Adipocyte (in vitro differentiated cells): Measurements from ENCODE around the gene PGBD2.

Experiments
- DNase-seq: peaks from one replicate; pipeline ENCODE4 v3.0.0-alpha.2; 2015; ENCODE audit warnings: low read depth
- H3K27me3 ChIP-seq: replicated peaks from 2 replicates; pipeline ENCODE4 v1.7.0; 2013; ENCODE audit warnings: mild to moderate bottlenecking, low read length, moderate library complexity; ENCODE audit not compliant: control insufficient read depth, insufficient read depth
- H3K36me3 ChIP-seq: 2 replicates; pipeline ENCODE4 v1.7.0; 2013; ENCODE audit warnings: low read length, mild to moderate bottlenecking, moderate library complexity; ENCODE audit not compliant: control insufficient read depth, insufficient read depth, severe bottlenecking
- H3K4me1 ChIP-seq: 2 replicates; pipeline ENCODE4 v1.7.0; 2013; ENCODE audit warnings: mild to moderate bottlenecking, low read length, moderate library complexity; ENCODE audit not compliant: control insufficient read depth, insufficient read depth
- H3K4me3 ChIP-seq: 2 replicates; pipeline ENCODE4 v1.7.0; 2013; ENCODE audit warnings: mild to moderate bottlenecking, low read length, moderate library complexity
- H3K9ac ChIP-seq: 2 replicates; pipeline ENCODE4 v1.7.0; 2013; ENCODE audit warnings: mild to moderate bottlenecking, low read length, moderate library complexity
- H3K9me3 ChIP-seq: 2 replicates; pipeline ENCODE4 v1.7.0; 2013; ENCODE audit warnings: mild to moderate bottlenecking, low read length, moderate library complexity; ENCODE audit not compliant: control insufficient read depth

The PGBD2 gene

GRCh38 chr1:248906009-248906752 lies at the start of gene PGBD2:
PGBD2 (plus strand) TSS chr1:248906235; CDS start chr1:248913863, 7,628 bp downstream.
- Histone ChIP-seq H3K9me3 (no peaks in the 10 kb centered on the region), H3K9ac (peak within 1 kb of the TSS; percentile 89), H3K4me3 (peak within 1 kb of the TSS; percentile 94), H3K4me1 (peaks cover 11% of the 10 kb centered on the region), H3K27me3 (no peaks in the 10 kb centered on the region), H3K36me3 (no peaks in the 10 kb centered on the region)
- DNase-seq, result peak; percentile 97

DNA sequence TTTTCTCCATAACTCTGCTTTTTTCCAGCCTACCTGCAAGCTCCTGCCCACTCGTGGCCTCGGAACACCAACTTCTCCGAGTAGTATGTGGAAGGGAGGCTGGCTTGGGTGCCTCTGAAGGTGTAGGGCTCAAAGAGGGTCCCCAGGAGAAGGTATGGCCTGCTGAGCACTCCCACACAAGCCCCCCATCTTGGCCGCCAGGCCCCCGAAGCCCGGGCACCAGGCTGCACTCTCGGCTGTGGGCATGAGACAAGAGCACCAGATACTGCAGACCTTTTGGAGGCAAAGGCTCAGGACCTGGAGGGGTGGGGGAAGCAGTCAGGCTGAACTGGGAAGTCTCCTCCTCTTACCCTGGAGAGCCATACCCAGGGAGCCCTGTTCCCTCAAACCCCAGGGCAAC lies 48.8 kb upstream of the PGBD2 start:
- no peak overlapping the region for H3K4me3 ChIP-seq
- peaks cover 24% of the 10 kb centered on the region for H3K36me3 ChIP-seq
- peaks cover 28% of the 10 kb centered on the region for H3K4me1 ChIP-seq
- no peaks in the 10 kb centered on the region for H3K27me3 ChIP-seq
- no peaks in the 10 kb centered on the region for H3K9me3 ChIP-seq
- no peak for DNase-seq
- H3K9ac ChIP-seq, result peak overlapping the region; percentile 94

- Histone ChIP-seq H3K9me3 (no peaks in the 10 kb centered on the region), H3K4me1 (peaks cover 28% of the 10 kb centered on the region), H3K4me3 (peak overlapping the region; percentile 90), H3K27me3 (no peaks in the 10 kb centered on the region), H3K36me3 (peaks cover 24% of the 10 kb centered on the region), H3K9ac (peak overlapping the region; percentile 94)
- no peak for DNase-seq
Observed at GRCh38 chr1:248857749-248858095, 48.3 kb upstream of the PGBD2 start.

DNA sequence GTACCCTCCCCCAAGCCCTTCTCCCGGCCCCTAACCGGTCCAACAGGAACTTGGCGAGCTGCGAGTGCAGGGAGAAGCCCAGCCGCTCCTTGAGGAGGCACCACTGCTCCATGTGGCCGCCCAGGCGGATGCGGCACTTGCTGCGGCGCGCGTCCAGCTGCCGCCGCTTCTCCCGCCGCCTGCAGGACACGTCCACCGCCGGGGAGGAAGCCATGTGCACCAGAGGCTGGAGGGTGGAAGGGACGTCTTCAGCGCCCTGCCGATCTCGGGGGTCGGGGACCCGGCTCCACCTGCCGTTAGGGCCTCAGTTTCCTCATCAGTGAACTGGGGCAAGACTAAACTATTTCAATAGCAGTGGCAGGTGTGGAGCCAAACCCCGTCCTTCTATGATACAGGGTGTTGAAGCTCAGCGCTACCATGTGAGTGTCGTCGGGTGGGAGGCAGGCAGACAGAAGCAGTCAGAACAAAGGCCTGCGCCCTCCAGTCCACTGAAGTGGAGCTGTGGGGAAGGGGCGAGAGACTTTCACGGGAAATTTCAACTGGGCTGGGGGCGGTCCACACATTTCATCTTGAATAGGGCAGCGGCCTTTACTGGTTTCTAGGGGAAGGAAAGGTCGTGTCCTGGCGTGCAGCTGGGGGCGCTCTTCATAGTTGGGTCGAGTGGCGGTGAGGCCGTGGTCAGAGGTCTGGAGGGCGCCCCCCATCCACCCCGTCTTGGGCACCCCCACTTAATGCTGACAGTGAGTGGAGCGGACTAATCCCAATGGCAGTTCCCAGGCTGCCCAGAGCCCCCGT lies 47.7 kb upstream of the PGBD2 start:
- DNase-seq, result peak; percentile 81
- Histone ChIP-seq H3K4me3 (peak overlapping the region; percentile 90), H3K9ac (peak overlapping the region; percentile 94), H3K9me3 (no peaks in the 10 kb centered on the region), H3K4me1 (peaks cover 22% of the 10 kb centered on the region), H3K27me3 (no peaks in the 10 kb centered on the region), H3K36me3 (peaks cover 23% of the 10 kb centered on the region)

- no peaks in the 10 kb centered on the region for H3K27me3 ChIP-seq
- peak within 1 kb of the TSS; percentile 94 for H3K9ac ChIP-seq
- H3K36me3 ChIP-seq, result peaks cover 14% of the 10 kb centered on the region
- H3K4me3 ChIP-seq, result peak within 1 kb of the TSS; percentile 90
- H3K4me1 ChIP-seq, result peaks cover 24% of the 10 kb centered on the region
- no peaks in the 10 kb centered on the region for H3K9me3 ChIP-seq
- DNase-seq, result peak; percentile 99
Observed at GRCh38 chr1:248858891-248859889, 46.8 kb upstream of the PGBD2 start, which contains the start of gene ZNF692. ZNF692 (minus strand) TSS chr1:248859085; CDS start chr1:248858309, 776 bp downstream.

DNA sequence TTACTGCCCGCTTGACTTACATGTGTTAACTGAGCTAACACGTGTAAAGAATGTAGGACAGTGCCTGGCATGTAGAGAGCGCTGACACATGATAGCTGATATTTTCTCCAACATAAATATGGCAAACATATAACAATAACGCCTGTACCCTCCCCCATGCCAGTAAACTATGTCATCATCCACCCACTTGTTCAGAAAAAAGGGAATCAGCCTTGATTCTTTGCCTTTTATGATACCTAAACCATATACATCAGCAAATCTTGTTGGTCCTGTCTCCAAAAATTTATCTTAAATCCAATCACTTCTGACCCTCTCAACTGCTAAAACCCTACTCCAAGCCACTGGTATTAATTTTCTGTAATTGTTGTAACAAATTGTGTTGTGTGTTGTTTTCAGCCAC lies 46.0 kb upstream of the PGBD2 start:
- Histone ChIP-seq H3K9ac (peak overlapping the region; percentile 94), H3K4me1 (peaks cover 24% of the 10 kb centered on the region), H3K4me3 (no peak overlapping the region), H3K36me3 (peaks cover 6% of the 10 kb centered on the region), H3K9me3 (no peaks in the 10 kb centered on the region), H3K27me3 (no peaks in the 10 kb centered on the region)
- DNase-seq, result no peak

DNA sequence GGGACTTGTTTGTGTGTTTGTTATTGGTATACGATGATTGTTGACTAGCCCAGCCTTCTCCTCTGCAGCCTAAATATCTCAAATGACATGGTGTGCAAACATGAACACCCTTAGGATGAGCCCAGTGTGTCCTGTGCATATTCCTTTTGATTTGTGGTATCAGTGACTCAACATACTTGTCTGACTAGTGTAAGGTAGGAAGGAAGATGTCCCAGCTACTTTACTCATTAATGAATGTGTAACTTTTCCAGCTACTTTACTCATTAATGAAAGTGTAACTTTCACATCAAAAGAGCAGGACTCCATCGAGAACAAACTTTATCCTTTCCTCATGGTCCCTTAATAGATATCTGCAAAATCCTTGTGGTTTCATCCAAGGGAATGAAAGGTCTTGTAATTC lies 44.4 kb upstream of the PGBD2 start:
- DNase-seq, result no peak
- H3K27me3 ChIP-seq, result no peaks in the 10 kb centered on the region
- H3K36me3 ChIP-seq, result no peaks in the 10 kb centered on the region
- no peak overlapping the region for H3K4me3 ChIP-seq
- H3K9me3 ChIP-seq, result no peaks in the 10 kb centered on the region
- H3K4me1 ChIP-seq, result peaks cover 24% of the 10 kb centered on the region
- H3K9ac ChIP-seq, result no peak overlapping the region

DNA sequence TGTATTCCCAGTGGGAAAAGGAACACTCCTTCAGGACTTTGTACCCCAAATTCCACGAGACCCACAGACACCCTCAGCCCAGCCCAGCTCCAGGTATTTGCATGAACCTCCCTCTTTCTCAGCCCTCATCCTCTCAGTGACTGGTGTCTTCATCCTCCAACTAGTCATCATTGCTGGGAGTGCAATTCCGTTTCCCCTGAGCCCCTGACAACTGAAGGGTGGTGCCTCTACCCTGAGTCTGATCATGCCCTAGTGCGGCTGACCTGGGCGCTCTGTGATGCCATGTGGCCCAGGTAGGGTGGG lies 43.4 kb upstream of the PGBD2 start:
- no peaks in the 10 kb centered on the region for H3K36me3 ChIP-seq
- peak overlapping the region; percentile 77 for H3K4me3 ChIP-seq
- no peaks in the 10 kb centered on the region for H3K27me3 ChIP-seq
- no peaks in the 10 kb centered on the region for H3K9me3 ChIP-seq
- no peak for DNase-seq
- H3K9ac ChIP-seq, result peak overlapping the region; percentile 37
- H3K4me1 ChIP-seq, result peaks cover 22% of the 10 kb centered on the region

DNA sequence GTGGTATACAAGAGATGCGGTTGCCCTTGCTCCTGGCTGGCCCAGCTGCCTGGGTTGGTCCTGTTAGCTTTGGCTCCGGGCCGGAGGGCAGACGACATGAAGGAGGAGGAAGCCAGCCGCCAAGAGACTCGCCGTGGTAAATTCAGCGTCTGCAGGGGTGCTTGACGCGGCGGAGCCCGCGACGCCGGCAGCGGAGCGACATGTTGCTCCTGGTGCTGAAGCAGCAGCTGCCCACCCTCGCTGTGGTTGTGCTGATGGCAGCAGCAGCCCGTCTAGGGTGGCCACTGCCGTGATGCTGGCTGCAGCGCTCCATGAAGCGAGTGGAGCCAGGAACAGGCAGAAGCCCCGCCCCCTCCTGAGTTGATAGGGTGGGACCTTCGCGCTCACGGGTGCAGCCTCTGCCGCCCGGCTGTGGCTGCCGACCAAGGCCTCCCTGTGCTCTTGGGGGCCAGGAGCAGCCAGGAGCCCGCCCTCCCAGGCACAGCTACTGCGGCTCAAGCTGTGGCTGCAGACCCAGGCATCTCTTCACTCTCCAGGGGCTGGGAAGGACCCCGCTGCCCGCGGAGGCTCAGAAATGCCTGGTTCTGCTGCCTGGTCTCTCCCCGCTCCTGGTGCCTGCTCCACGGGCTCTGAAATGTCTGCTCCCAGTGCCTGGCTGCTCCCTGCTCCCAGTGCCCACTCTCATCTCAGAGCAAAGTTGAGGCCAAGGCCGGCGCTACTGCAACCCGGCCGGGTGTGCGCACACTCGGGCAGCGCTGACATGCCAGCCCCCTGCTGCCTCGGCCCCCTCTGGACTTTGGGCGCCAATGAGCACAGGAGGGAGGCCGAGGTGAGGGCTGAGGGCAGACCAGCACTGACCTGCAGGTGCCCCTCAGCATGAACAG lies 42.8 kb upstream of the PGBD2 start:
- peak; percentile 88 for DNase-seq
- Histone ChIP-seq H3K9me3 (no peaks in the 10 kb centered on the region), H3K9ac (peak overlapping the region; percentile 37), H3K27me3 (no peaks in the 10 kb centered on the region), H3K36me3 (no peaks in the 10 kb centered on the region), H3K4me3 (peak overlapping the region; percentile 77), H3K4me1 (peaks cover 16% of the 10 kb centered on the region)

DNA sequence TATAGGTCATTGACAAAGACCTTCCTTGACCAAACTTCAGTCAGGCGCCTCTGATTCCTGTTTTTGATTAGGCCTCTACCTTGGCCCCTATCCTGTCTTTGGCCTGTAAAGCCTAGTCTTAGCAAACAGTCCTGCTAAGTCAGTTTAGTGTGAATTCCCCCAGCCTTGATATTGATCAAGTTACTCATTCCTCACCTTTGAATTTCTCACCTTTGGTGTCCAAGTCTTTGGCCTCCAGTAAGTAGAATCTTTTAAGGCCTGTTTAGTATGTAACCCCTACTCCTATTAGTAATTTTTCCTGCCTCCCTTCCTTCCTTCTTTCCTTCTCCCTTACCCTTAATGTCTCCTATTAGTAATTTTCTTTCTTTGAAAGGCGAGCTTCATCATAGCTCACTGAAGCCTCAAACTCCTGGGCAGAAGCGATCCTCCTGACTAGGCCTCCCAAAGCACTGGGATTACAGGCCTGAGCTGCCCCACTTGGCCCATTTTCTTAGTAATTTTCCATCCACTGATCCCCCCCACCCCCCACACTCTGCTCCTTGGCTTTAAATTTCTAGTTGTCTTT lies 34.1 kb upstream of the PGBD2 start:
- Histone ChIP-seq H3K27me3 (no peaks in the 10 kb centered on the region), H3K4me3 (peak overlapping the region; percentile 86), H3K36me3 (no peaks in the 10 kb centered on the region), H3K4me1 (peaks cover 7% of the 10 kb centered on the region), H3K9ac (peak overlapping the region; percentile 84), H3K9me3 (no peaks in the 10 kb centered on the region)
- no peak for DNase-seq
